HG03575 (cell line): ENCODE data around the gene ADORA2B.

Source experiments
- ATAC-seq: cut with Tn5 transposase; IDR thresholded peaks from one replicate; pipeline ENCODE4 v1.9.1; 2021; ENCODE audit not compliant: unreplicated experiment, insufficient number of reproducible peaks, low FRiP score; ENCODE audit errors: extremely low read depth

ADORA2B gene

DNA sequence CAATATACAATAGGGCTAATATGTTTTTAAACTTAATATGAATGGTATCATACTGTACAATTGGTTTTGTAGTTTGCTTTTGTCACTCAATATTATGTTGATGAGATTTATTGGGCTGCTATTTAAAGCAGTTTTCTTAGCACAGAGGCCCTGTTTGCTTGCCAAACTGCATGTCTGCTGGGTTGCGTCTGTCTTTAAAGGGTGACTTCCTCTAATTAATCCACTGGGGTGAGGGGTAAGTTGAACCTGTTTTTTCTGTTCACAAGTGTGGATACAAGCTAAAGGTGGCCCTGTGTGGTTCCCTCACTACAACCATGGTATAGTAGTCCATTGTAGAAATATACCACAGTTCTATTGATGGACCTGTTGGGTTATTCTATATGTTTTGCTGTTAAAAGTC lies 74.4 kb downstream of the ADORA2B start:
- no peak for ATAC-seq

DNA sequence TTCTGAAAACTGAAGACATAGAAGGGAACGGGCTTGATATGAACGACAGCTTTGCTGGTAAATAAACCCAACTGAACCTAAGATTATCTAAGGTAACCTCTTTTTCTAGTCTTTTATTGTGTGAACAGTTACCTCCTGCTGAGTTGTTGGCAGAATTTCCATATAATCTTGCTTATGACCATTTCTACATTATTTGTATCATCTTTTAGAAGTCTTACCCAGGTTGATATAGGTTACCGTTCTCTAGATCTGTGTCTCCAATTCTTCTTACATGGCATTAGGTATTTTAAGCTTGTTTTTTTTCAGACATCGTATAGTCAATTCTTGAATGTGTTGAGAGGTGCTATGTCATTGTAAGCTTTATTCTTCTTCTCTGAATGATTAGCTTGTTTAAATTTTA lies 79.0 kb downstream of the ADORA2B start:
- ATAC-seq, result no peak

DNA sequence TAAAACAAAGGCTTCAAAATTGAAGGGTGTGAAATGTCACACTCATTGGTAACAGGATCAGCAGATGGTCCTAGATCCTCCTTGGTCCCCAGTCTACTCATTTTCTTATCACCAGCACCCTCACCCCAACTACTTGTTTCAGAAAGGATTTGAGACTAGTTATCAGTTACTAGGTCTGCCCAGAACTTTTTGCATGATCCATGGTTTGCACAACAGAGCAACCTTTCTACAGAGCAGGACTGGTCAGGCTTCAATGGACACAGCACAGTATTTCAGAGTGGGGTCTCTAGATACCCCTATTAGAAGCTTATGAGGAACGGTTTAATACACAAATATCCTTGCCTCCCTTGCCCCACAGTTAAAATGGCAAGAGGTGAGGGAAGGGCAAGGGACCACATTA lies 80.3 kb downstream of the ADORA2B start:
- no peak for ATAC-seq
